Hepatocyte (in vitro differentiated cells): ENCODE measurements around the gene ZNF567.

Experiments
- EZH2 ChIP-seq: fragments of 200-600 bp; sonication (generic); IDR thresholded peaks from 2 replicates; pipeline ENCODE4 v1.6.1; 2016; ENCODE audit warnings: antibody characterized with exemption, mild to moderate bottlenecking, borderline replicate concordance
- TF ChIP-seq, protein P1 (sequence below): fragments of 200-600 bp; sonication (generic); IDR thresholded peaks from 2 replicates; pipeline ENCODE4 v1.5.1; 2016; ENCODE audit warnings: antibody characterized with exemption, mild to moderate bottlenecking; ENCODE audit not compliant: poor library complexity

- TF ChIP-seq, protein P1, sequence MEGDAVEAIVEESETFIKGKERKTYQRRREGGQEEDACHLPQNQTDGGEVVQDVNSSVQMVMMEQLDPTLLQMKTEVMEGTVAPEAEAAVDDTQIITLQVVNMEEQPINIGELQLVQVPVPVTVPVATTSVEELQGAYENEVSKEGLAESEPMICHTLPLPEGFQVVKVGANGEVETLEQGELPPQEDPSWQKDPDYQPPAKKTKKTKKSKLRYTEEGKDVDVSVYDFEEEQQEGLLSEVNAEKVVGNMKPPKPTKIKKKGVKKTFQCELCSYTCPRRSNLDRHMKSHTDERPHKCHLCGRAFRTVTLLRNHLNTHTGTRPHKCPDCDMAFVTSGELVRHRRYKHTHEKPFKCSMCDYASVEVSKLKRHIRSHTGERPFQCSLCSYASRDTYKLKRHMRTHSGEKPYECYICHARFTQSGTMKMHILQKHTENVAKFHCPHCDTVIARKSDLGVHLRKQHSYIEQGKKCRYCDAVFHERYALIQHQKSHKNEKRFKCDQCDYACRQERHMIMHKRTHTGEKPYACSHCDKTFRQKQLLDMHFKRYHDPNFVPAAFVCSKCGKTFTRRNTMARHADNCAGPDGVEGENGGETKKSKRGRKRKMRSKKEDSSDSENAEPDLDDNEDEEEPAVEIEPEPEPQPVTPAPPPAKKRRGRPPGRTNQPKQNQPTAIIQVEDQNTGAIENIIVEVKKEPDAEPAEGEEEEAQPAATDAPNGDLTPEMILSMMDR, result no peak
- no peak for TF ChIP-seq EZH2
Observed at GRCh38 chr19:36685835-36686234, 1.6 kb upstream of the ZNF567 start.
